Endothelial cell of umbilical vein (primary cell): ENCODE measurements around the gene RNF151. TPM values are rescaled to one million over a fixed set of nuclear protein-coding genes. Genes with fewer than 3 reads are reported as not detected.

ENCODE experiments used
- Bru-seq: library from RNA; stranded (reverse); fragments of 400-500 nt; gene quantifications from one replicate; lab custom pipeline; 2021; lab: Mats Ljungman, UMichigan
- BruChase-seq, 2 experiments: library from RNA; stranded (reverse); fragments of 400-500 nt; gene quantifications; one replicate each; lab custom pipeline; 2021; lab: Mats Ljungman, UMichigan
- BruUV-seq: library from RNA; stranded (reverse); fragments of 400-500 nt; replicated peaks from 2 replicates; lab custom pipeline; 2021; lab: Mats Ljungman, UMichigan
- CTCF ChIA-PET: fragments of 300-600, 350-600 bp; sonication (Branson Sonifier 250); formaldehyde crosslinking; loops from one replicate; lab custom pipeline; 2021; ENCODE audit warnings: antibody characterized with exemption, inconsistent platforms; lab: Charles Lee
- POLR2A ChIA-PET: fragments of 300-600, 350-600 bp; sonication (Branson Sonifier 250); formaldehyde crosslinking; loops from one replicate; lab custom pipeline; 2021; ENCODE audit warnings: antibody characterized with exemption, inconsistent platforms; lab: Charles Lee
- DNase-seq: peaks from one replicate; pipeline ENCODE4 v3.0.0-alpha.2; 2011; ENCODE audit warnings: low read depth, low spot score
- FAIRE-seq: peaks from 2 replicates; lab custom pipeline; 2011; peaks lifted over from hg19 to GRCh38; lab: Jason Lieb, UNC
- H2AFZ ChIP-seq: 2 replicates; pipeline ENCODE4 v1.6.0; 2012; ENCODE audit warnings: low read depth, low read length, control low read depth, inconsistent platforms
- H3K27ac ChIP-seq: 2 replicates; pipeline ENCODE4 v1.5.1; 2011; ENCODE audit warnings: low read depth, mild to moderate bottlenecking, control low read depth, low read length, moderate library complexity; ENCODE audit not compliant: insufficient read depth
- H3K27me3 ChIP-seq, 2 experiments: 2 replicates each; pipeline versions ENCODE4 v1.6.0 to v1.6.1; 2011; ENCODE audit warnings: low read length in 2 of 2, mixed read lengths in 1 of 2; ENCODE audit not compliant: control insufficient read depth in 2 of 2, insufficient read depth in 2 of 2
- H3K36me3 ChIP-seq, 2 experiments: 2 replicates in 1 of 2; 3 replicates in 1 of 2; pipeline ENCODE4 v1.5.1; 2011; ENCODE audit warnings: low read length in 2 of 2, mild to moderate bottlenecking in 1 of 2, moderate library complexity in 1 of 2; ENCODE audit not compliant: control insufficient read depth in 2 of 2, insufficient read depth in 2 of 2; ENCODE audit errors: extremely low read depth in 1 of 2
- H3K4me1 ChIP-seq: 3 replicates; pipeline ENCODE4 v1.5.1; 2011; ENCODE audit warnings: mild to moderate bottlenecking, low read length; ENCODE audit not compliant: control insufficient read depth, insufficient read depth; ENCODE audit errors: extremely low read depth
- H3K4me2 ChIP-seq: 2 replicates; pipeline ENCODE4 v1.6.1; 2011; ENCODE audit warnings: low read length, control low read depth, mixed read lengths; ENCODE audit not compliant: insufficient read depth
- H3K4me3 ChIP-seq, 3 experiments: fragments of 200-600 bp in 1 of 3; sonication (generic), shearing (Covaris generic) in 1 of 3; replicated peaks in 1 of 3; 2 replicates each; pipeline ENCODE4 v1.5.1; 2011 to 2016; ENCODE audit warnings: control low read depth in 3 of 3, low read length in 3 of 3, mild to moderate bottlenecking in 2 of 3, inconsistent platforms in 1 of 3, low read depth in 1 of 3, moderate library complexity in 1 of 3; ENCODE audit not compliant: insufficient read depth in 1 of 3
- H3K79me2 ChIP-seq: 2 replicates; pipeline ENCODE4 v1.6.0; 2012; ENCODE audit warnings: low read length, inconsistent platforms; ENCODE audit not compliant: control insufficient read depth, insufficient read depth
- H3K9ac ChIP-seq: replicated peaks from 2 replicates; pipeline ENCODE3; 2011; ENCODE audit warnings: low read length, control low read depth; ENCODE audit not compliant: insufficient read depth; ENCODE audit errors: extremely low read depth
- H3K9me1 ChIP-seq: replicated peaks from 3 replicates; pipeline ENCODE4 v1.6.0; 2011; ENCODE audit warnings: mild to moderate bottlenecking, low read length; ENCODE audit not compliant: control insufficient read depth, insufficient read depth; ENCODE audit errors: extremely low read depth
- H3K9me3 ChIP-seq: replicated peaks from 2 replicates; pipeline ENCODE4 v1.5.1; 2012; ENCODE audit warnings: low read length, inconsistent platforms; ENCODE audit not compliant: control insufficient read depth, insufficient read depth
- H4K20me1 ChIP-seq: replicated peaks from 2 replicates; pipeline ENCODE3; 2011; ENCODE audit warnings: mild to moderate bottlenecking, low read length; ENCODE audit not compliant: control insufficient read depth, insufficient read depth; ENCODE audit errors: extremely low read depth
- EZH2 ChIP-seq: IDR thresholded peaks from 2 replicates; pipeline ENCODE4 v1.6.1; 2012; ENCODE audit warnings: borderline replicate concordance, low read depth, mild to moderate bottlenecking, moderate library complexity, low read length, inconsistent platforms; ENCODE audit not compliant: severe bottlenecking
- FOS ChIP-seq: IDR thresholded peaks from 2 replicates; pipeline ENCODE4 v1.6.1; 2011; ENCODE audit warnings: mild to moderate bottlenecking, low read length, moderate library complexity, borderline replicate concordance; ENCODE audit not compliant: insufficient read depth
- GATA2 ChIP-seq: IDR thresholded peaks from 2 replicates; pipeline ENCODE4 v1.7.0; 2011; ENCODE audit warnings: low read depth, mild to moderate bottlenecking, moderate library complexity, mixed read lengths, low read length; ENCODE audit not compliant: insufficient read length, insufficient read depth
- JUN ChIP-seq: IDR thresholded peaks from 2 replicates; pipeline ENCODE4 v1.6.1; 2011; ENCODE audit warnings: borderline replicate concordance, low read depth; ENCODE audit not compliant: insufficient read length, insufficient read depth
- MYC ChIP-seq: IDR thresholded peaks from one replicate; pipeline ENCODE4 v1.6.1; 2011; ENCODE audit warnings: mild to moderate bottlenecking, low read depth, low read length
- POLR2A ChIP-seq: IDR thresholded peaks from 2 replicates; pipeline ENCODE4 v1.6.1; 2012; ENCODE audit warnings: low read depth, mild to moderate bottlenecking, control low read depth, low read length
- POLR2AphosphoS5 ChIP-seq: IDR thresholded peaks from 2 replicates; pipeline ENCODE4 v1.6.1; 2012; ENCODE audit warnings: low read depth, mild to moderate bottlenecking, control low read depth, low read length, moderate library complexity; ENCODE audit not compliant: insufficient read depth
- dilution Hi-C: fragments of 300-500 bp; cut with MboI; formaldehyde crosslinking; loops from one replicate; pipeline ENCODE4 v1.15.0; 2019; ENCODE audit warnings: low sequenced_read_pairs; ENCODE audit not compliant: extremely low pct_ligation_motif_present
- intact Hi-C: fragments of 100-400 bp; cut with micrococcal nuclease; formaldehyde crosslinking; loops from one replicate; pipeline ENCODE4 v1.10.0; 2022
- long read RNA-seq: library from polyadenylated mRNA; stranded (forward); transcript quantifications from one replicate; pipeline ENCODE4 v2.0.0, GENCODE V29; 2021
- polyA minus RNA-seq, 3 experiments: library from RNA; depleted of rRNA, polyadenylated mRNA; stranded (reverse); fragments of >200 nt; gene quantifications; 1 replicate in 1 of 3; 2 replicates in 2 of 3; pipeline ENCODE4 v1.2.3, GENCODE V29; 2011
- polyA plus RNA-seq, 4 experiments: library from polyadenylated mRNA; depleted of rRNA in 3 of 4; stranded (reverse) in 3 of 4; unstranded in 1 of 4; fragments of >200 nt; gene quantifications; 2 replicates each; pipeline versions ENCODE4 v1.2.1 to v1.2.3, GENCODE V29; 2011 to 2012; ENCODE audit warnings: missing spikeins in 1 of 4
- total RNA-seq: library from RNA; stranded (reverse); gene quantifications from 2 replicates; pipeline ENCODE4 v1.2.3, GENCODE V29; 2021
- TF ChIP-seq, protein P1 (sequence below), 2 donors: IDR thresholded peaks; 1 replicate in 1 of 2; 2 replicates in 1 of 2; pipeline ENCODE4 v1.5.1; 2011; ENCODE audit warnings: low read length in 2 of 2, mild to moderate bottlenecking in 2 of 2, moderate library complexity in 2 of 2, control low read depth in 1 of 2, inconsistent platforms in 1 of 2, low read depth in 1 of 2; ENCODE audit not compliant: insufficient read depth in 1 of 2; ENCODE audit errors: extremely low read depth in 1 of 2
- TF ChIP-seq, protein P2 (sequence below): IDR thresholded peaks from 2 replicates; pipeline ENCODE4 v1.6.1; 2011; ENCODE audit not compliant: insufficient read depth, insufficient read length

RNF151 gene, protein sequence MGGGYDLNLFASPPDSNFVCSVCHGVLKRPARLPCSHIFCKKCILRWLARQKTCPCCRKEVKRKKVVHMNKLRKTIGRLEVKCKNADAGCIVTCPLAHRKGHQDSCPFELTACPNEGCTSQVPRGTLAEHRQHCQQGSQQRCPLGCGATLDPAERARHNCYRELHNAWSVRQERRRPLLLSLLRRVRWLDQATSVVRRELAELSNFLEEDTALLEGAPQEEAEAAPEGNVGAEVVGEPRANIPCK
- not detected in 2 replicates for total RNA-seq
- polyA plus RNA-seq, result not detected in 2 replicates
- not detected in 2 replicates for polyA plus RNA-seq (2011; cell fraction: cytosol; rRNA removed)
- not detected in 2 replicates for polyA plus RNA-seq (2011; cell fraction: nucleus; rRNA removed)
- not detected in 2 replicates for polyA plus RNA-seq (2012)
- polyA minus RNA-seq, result not detected in 2 replicates
- polyA minus RNA-seq (2011; cell fraction: cytosol; rRNA and poly(A)+ RNA removed), result not detected
- not detected in 2 replicates for polyA minus RNA-seq (2011; cell fraction: nucleus; rRNA and poly(A)+ RNA removed)
- percentile 31 among the genes with signal in this experiment for Bru-seq, nascent RNA
- BruChase-seq, experiment 1, labeled RNA remaining after a 6-hour chase, result percentile 18 among the genes with signal in this experiment
- BruChase-seq, experiment 2, labeled RNA remaining after a 2-hour chase, result percentile 34 among the genes with signal in this experiment
- long read RNA-seq, result 0 reads

DNA sequence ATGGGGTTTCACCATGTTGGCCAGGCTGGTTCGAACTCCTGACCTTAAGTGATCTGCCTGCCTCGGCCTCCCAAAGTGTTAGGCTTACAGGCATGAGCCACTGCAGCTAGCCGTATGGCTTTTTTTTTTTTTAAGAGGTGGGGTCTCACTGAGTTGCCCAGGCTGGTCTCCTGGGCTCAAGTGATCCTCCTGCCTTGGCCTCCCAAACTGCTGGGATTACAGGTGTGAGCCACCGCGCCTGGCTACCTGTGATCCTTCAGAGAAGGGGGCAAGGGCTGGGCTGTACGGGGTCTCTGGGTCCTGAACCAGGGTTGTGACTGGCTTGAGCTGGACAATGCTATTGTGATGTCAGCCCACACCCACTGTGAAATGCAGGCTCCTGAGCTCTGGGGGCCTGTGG, at the start of gene RNF151:
Gene RNF151, plus strand, starts transcription at position 397 of the 400 bp plus-strand sequence. CDS start 26 bp downstream, outside the sequence.
- Histone ChIP-seq H3K9me3 (no peaks in the 10 kb centered on the region), H4K20me1 (no peaks in the 10 kb centered on the region), H3K79me2 (peaks cover 39% of the 10 kb centered on the region), H2AFZ (no peak within 1 kb of the TSS), H3K9me1 (no peaks in the 10 kb centered on the region), H3K4me2 (peak within 1 kb of the TSS; percentile 81), H3K4me1 (peaks cover 22% of the 10 kb centered on the region), H3K36me3 (peaks cover 8 to 17% of the 10 kb centered on the region in 2 experiments), H3K27ac (no peak within 1 kb of the TSS), H3K9ac (peak within 1 kb of the TSS; percentile 92), H3K27me3 (no peaks in the 10 kb centered on the region), H3K4me3 (peak within 1 kb of the TSS; percentile 58 to 89 (median 71))
- TF ChIP-seq EZH2, result no peak
- TF ChIP-seq POLR2A, result no peak
- TF ChIP-seq GATA2, result no peak
- TF ChIP-seq, protein P1, sequence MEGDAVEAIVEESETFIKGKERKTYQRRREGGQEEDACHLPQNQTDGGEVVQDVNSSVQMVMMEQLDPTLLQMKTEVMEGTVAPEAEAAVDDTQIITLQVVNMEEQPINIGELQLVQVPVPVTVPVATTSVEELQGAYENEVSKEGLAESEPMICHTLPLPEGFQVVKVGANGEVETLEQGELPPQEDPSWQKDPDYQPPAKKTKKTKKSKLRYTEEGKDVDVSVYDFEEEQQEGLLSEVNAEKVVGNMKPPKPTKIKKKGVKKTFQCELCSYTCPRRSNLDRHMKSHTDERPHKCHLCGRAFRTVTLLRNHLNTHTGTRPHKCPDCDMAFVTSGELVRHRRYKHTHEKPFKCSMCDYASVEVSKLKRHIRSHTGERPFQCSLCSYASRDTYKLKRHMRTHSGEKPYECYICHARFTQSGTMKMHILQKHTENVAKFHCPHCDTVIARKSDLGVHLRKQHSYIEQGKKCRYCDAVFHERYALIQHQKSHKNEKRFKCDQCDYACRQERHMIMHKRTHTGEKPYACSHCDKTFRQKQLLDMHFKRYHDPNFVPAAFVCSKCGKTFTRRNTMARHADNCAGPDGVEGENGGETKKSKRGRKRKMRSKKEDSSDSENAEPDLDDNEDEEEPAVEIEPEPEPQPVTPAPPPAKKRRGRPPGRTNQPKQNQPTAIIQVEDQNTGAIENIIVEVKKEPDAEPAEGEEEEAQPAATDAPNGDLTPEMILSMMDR (IDR thresholded peaks at IDR 0.05; ENCODE audit: extremely low read depth in 1 of 2, insufficient read depth in 1 of 2, low read depth in 1 of 2, low read length in 2 of 2), result no peak
- TF ChIP-seq POLR2AphosphoS5, result no peak
- TF ChIP-seq, protein P2, sequence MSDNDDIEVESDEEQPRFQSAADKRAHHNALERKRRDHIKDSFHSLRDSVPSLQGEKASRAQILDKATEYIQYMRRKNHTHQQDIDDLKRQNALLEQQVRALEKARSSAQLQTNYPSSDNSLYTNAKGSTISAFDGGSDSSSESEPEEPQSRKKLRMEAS, result no peak
- TF ChIP-seq FOS, result no peak
- TF ChIP-seq MYC, result no peak
- TF ChIP-seq JUN, result no peak
- FAIRE-seq (no peak), DNase-seq (no peak)
- ChIA-PET CTCF (interaction anchor here (0.5 to 1.2 kb wide), 2 partner anchors 171 to 174 kb away, joined by 3 read pairs; no protein-coding TSS in a partner anchor), POLR2A (no interaction called here)
- no TSS peak for BruUV-seq
- dilution Hi-C loops, result no loop called here
- intact Hi-C loops, result no loop called here
